ENCODE data around the gene CLTCL1.

GRCh38 chr22:19231986-19232385 is 59.5 kb downstream of the CLTCL1 start:
- no peak for TF ChIP-seq ZBTB33 (IDR thresholded peaks at IDR 0.05)
- no peak for TF ChIP-seq ATF3 (IDR thresholded peaks at IDR 0.05)
- no peak for TF ChIP-seq CTCF (IDR thresholded peaks at IDR 0.05; ENCODE audit: low read depth, low read length, missing input control)
- TF ChIP-seq JUND (IDR thresholded peaks at IDR 0.05): no peak

All from liver (tissue), 3 donors.